IMR-90 (cell line): ENCODE results near the gene CTRB2. TPM values are rescaled to one million over a fixed set of nuclear protein-coding genes. Genes with fewer than 3 reads are reported as not detected.

ENCODE experiments used
- ATAC-seq: fragments of 200-7000 bp; cut with Tn5 transposase; 2 replicates; pipeline ENCODE4 v1.9.1; 2020; ENCODE audit warnings: low read depth, mild to moderate bottlenecking, moderate library complexity
- BruUV-seq: library from RNA; stranded (reverse); fragments of 400-500 nt; replicated peaks from 2 replicates; lab custom pipeline; 2021; lab: Mats Ljungman, UMichigan
- CTCF ChIA-PET: fragments of 300-600 bp; formaldehyde crosslinking; extraction: SDS; loops from one replicate; lab custom pipeline; 2021; ENCODE audit warnings: antibody characterized with exemption; lab: Yijun Ruan, JAX
- POLR2A ChIA-PET: fragments of 300-600 bp; sonication (Branson Sonifier 250); formaldehyde crosslinking; loops from one replicate; lab custom pipeline; 2022; ENCODE audit warnings: antibody characterized with exemption; ENCODE audit not compliant: unreplicated experiment; lab: Charles Lee
- DNase-seq: peaks from one replicate; pipeline ENCODE4 v3.0.0; 2013
- H2AFZ ChIP-seq: replicated peaks from 2 replicates; pipeline ENCODE3; 2013; ENCODE audit warnings: low read length, mild to moderate bottlenecking; ENCODE audit not compliant: poor library complexity
- H2AK5ac ChIP-seq: 2 replicates; pipeline ENCODE4 v1.6.1; 2013; ENCODE audit warnings: low read depth, low read length, inconsistent platforms
- H2AK9ac ChIP-seq: replicated peaks from 2 replicates; pipeline ENCODE3; 2013; ENCODE audit warnings: mild to moderate bottlenecking, low read depth, low read length, moderate library complexity; ENCODE audit not compliant: poor library complexity
- H2BK120ac ChIP-seq: 2 replicates; pipeline ENCODE4 v1.6.1; 2013; ENCODE audit warnings: low read depth, low read length, inconsistent platforms
- H2BK15ac ChIP-seq: 3 replicates; pipeline ENCODE4 v1.6.1; 2013; ENCODE audit warnings: low read depth, low read length, inconsistent platforms
- H2BK20ac ChIP-seq: 2 replicates; pipeline ENCODE4 v1.6.1; 2013; ENCODE audit warnings: low read depth, mild to moderate bottlenecking, inconsistent platforms, low read length, moderate library complexity
- H2BK5ac ChIP-seq: 2 replicates; pipeline ENCODE4 v1.6.1; 2013; ENCODE audit warnings: mild to moderate bottlenecking, low read depth, low read length, inconsistent platforms; ENCODE audit not compliant: poor library complexity, severe bottlenecking
- H3K14ac ChIP-seq: replicated peaks from 2 replicates; pipeline ENCODE4 v1.6.1; 2013; ENCODE audit warnings: low read depth, low read length, inconsistent platforms
- H3K18ac ChIP-seq: 2 replicates; pipeline ENCODE4 v1.6.1; 2013; ENCODE audit warnings: low read depth, low read length, control low read depth
- H3K23ac ChIP-seq: 2 replicates; pipeline ENCODE4 v1.6.1; 2013; ENCODE audit warnings: low read depth, low read length, inconsistent platforms
- H3K27ac ChIP-seq: 2 replicates; pipeline ENCODE4 v1.5.1; 2013; ENCODE audit warnings: mild to moderate bottlenecking, control low read depth, low read length; ENCODE audit not compliant: insufficient read depth
- H3K27me3 ChIP-seq: 2 replicates; pipeline ENCODE4 v1.6.1; 2013; ENCODE audit warnings: low read length; ENCODE audit not compliant: control insufficient read depth, insufficient read depth
- H3K36me3 ChIP-seq: 2 replicates; pipeline ENCODE4 v1.6.1; 2013; ENCODE audit warnings: low read length, mixed read lengths; ENCODE audit not compliant: control insufficient read depth, insufficient read depth
- H3K4ac ChIP-seq: 2 replicates; pipeline ENCODE4 v1.6.1; 2013; ENCODE audit warnings: low read depth, low read length, inconsistent platforms
- H3K4me1 ChIP-seq: 2 replicates; pipeline ENCODE4 v1.6.1; 2013; ENCODE audit warnings: low read length, mixed read lengths; ENCODE audit not compliant: control insufficient read depth, insufficient read depth
- H3K4me2 ChIP-seq: 2 replicates; pipeline ENCODE4 v1.6.1; 2013; ENCODE audit warnings: low read depth, mild to moderate bottlenecking, control low read depth, low read length, moderate library complexity
- H3K4me3 ChIP-seq: 2 replicates; pipeline ENCODE4 v1.5.1; 2013; ENCODE audit warnings: low read depth, mild to moderate bottlenecking, control low read depth, low read length, moderate library complexity; ENCODE audit not compliant: insufficient read depth
- H3K56ac ChIP-seq: 2 replicates; pipeline ENCODE4 v1.6.1; 2013; ENCODE audit warnings: low read length, inconsistent platforms; ENCODE audit not compliant: insufficient read depth; ENCODE audit errors: extremely low read depth
- H3K79me1 ChIP-seq, 2 experiments: 2 replicates each; pipeline ENCODE4 v1.6.1; 2013; ENCODE audit warnings: low read length in 2 of 2, inconsistent platforms in 1 of 2, low read depth in 1 of 2
- H3K9ac ChIP-seq: 2 replicates; pipeline ENCODE4 v1.6.1; 2013; ENCODE audit warnings: low read depth, low read length, control low read depth
- H3K9me1 ChIP-seq: 2 replicates; pipeline ENCODE4 v1.6.1; 2013; ENCODE audit warnings: low read length, inconsistent platforms; ENCODE audit not compliant: insufficient read depth
- H3K9me3 ChIP-seq: 2 replicates; pipeline ENCODE4 v1.6.1; 2013; ENCODE audit warnings: low read length; ENCODE audit not compliant: control insufficient read depth, insufficient read depth
- H4K20me1 ChIP-seq: 2 replicates; pipeline ENCODE4 v1.6.1; 2013; ENCODE audit warnings: low read length, inconsistent platforms; ENCODE audit not compliant: insufficient read depth
- H4K5ac ChIP-seq: 2 replicates; pipeline ENCODE4 v1.6.1; 2013; ENCODE audit warnings: mild to moderate bottlenecking, low read depth, low read length, control low read depth
- H4K8ac ChIP-seq, 2 experiments: 2 replicates each; pipeline ENCODE4 v1.6.1; 2013; ENCODE audit warnings: low read depth in 2 of 2, low read length in 2 of 2, control low read depth in 1 of 2, inconsistent platforms in 1 of 2
- H4K91ac ChIP-seq: 2 replicates; pipeline ENCODE4 v1.6.1; 2013; ENCODE audit warnings: low read depth, low read length, inconsistent platforms; ENCODE audit not compliant: insufficient read depth
- BHLHE40 ChIP-seq: fragments of 150-350 bp; IDR thresholded peaks from 2 replicates; pipeline ENCODE4 v1.6.1; 2016; ENCODE audit warnings: mild to moderate bottlenecking, low read depth, low read length
- CEBPB ChIP-seq: IDR thresholded peaks from 2 replicates; pipeline ENCODE4 v1.6.1; 2012; ENCODE audit warnings: low read depth, low read length, improper control_type of control experiment
- CHD1 ChIP-seq: IDR thresholded peaks from 2 replicates; pipeline ENCODE4 v1.6.1; 2012; ENCODE audit warnings: low read depth, low read length, improper control_type of control experiment
- FOS ChIP-seq: fragments of 150-350 bp; IDR thresholded peaks from 2 replicates; pipeline ENCODE4 v1.6.1; 2016; ENCODE audit warnings: low read depth, low read length
- MAFK ChIP-seq: IDR thresholded peaks from 2 replicates; pipeline ENCODE4 v1.6.1; 2012; ENCODE audit warnings: low read depth, low read length, improper control_type of control experiment
- MXI1 ChIP-seq: IDR thresholded peaks from 2 replicates; pipeline ENCODE4 v1.6.1; 2012; ENCODE audit warnings: low read depth, mild to moderate bottlenecking, low read length, moderate library complexity, borderline replicate concordance
- POLR2A ChIP-seq: IDR thresholded peaks from 2 replicates; pipeline ENCODE4 v1.6.1; 2012; ENCODE audit warnings: mild to moderate bottlenecking, low read depth, low read length
- RAD21 ChIP-seq: IDR thresholded peaks from 2 replicates; pipeline ENCODE4 v1.6.1; 2012; ENCODE audit warnings: low read length, improper control_type of control experiment
- RCOR1 ChIP-seq: IDR thresholded peaks from 2 replicates; pipeline ENCODE4 v1.6.1; 2012; ENCODE audit warnings: mild to moderate bottlenecking, low read length, improper control_type of control experiment; ENCODE audit not compliant: insufficient replicate concordance
- RFX5 ChIP-seq: IDR thresholded peaks from 2 replicates; pipeline ENCODE4 v1.8.0; 2012; ENCODE audit warnings: low read depth, mild to moderate bottlenecking, low read length, moderate library complexity
- WGBS, 2 experiments: methylation state at CpG; one replicate each; pipeline versions ENCODE4 v1.1.5 to v1.1.7; 2013; ENCODE audit warnings: missing lambda C conversion rate in 2 of 2; ENCODE audit not compliant: insufficient read length in 1 of 2; ENCODE audit errors: extremely low coverage in 2 of 2; 5-methylcytosine and 5-hydroxymethylcytosine counted together
- dilution Hi-C: fragments of 300-500 bp; cut with HindIII; formaldehyde crosslinking; loops from one replicate; pipeline ENCODE4 v1.14.3; 2018; ENCODE audit warnings: low sequenced_read_pairs; ENCODE audit not compliant: unreplicated experiment
- in situ Hi-C: fragments of 300-500 bp; cut with MboI; formaldehyde crosslinking; loops from 3 replicates; pipeline ENCODE4 v1.14.3; 2019; ENCODE audit warnings: low sequenced_read_pairs, inconsistent platforms, mixed read lengths
- intact Hi-C: fragments of 100-400 bp; cut with micrococcal nuclease; formaldehyde crosslinking; loops from 2 replicates; pipeline ENCODE4 v1.10.0; 2022
- polyA plus RNA-seq, 3 experiments: library from polyadenylated mRNA; depleted of rRNA; stranded (reverse); fragments of >200 nt; gene quantifications; 2 replicates each; pipeline ENCODE4 v1.2.3, GENCODE V29; 2012; ENCODE audit warnings: low replicate concordance in 1 of 3
- total RNA-seq: library from RNA; depleted of rRNA; stranded (reverse); fragments of >200 nt; gene quantifications from 2 replicates; pipeline ENCODE4 v1.2.3, GENCODE V29; 2012
- TF ChIP-seq, protein P1 (sequence below): fragments of 150-350 bp; IDR thresholded peaks from 2 replicates; pipeline ENCODE4 v1.6.1; 2016; ENCODE audit warnings: low read depth, mild to moderate bottlenecking, low read length, moderate library complexity, borderline replicate concordance
- TF ChIP-seq, protein P2 (sequence below): fragments of 150-350 bp; IDR thresholded peaks from 2 replicates; pipeline ENCODE4 v1.6.1; 2017; ENCODE audit warnings: mild to moderate bottlenecking, antibody characterized with exemption, low read length, low read depth
- TF ChIP-seq, protein P3 (sequence below): conservative IDR thresholded peaks from 2 replicates; pipeline ENCODE4 v1.5.1; 2012; ENCODE audit warnings: mild to moderate bottlenecking, low read depth, low read length, improper control_type of control experiment

The CTRB2 gene
- total and polyA plus RNA-seq, 2 of the 4 experiments (the other 2 are of a cell fraction): not detected

DNA sequence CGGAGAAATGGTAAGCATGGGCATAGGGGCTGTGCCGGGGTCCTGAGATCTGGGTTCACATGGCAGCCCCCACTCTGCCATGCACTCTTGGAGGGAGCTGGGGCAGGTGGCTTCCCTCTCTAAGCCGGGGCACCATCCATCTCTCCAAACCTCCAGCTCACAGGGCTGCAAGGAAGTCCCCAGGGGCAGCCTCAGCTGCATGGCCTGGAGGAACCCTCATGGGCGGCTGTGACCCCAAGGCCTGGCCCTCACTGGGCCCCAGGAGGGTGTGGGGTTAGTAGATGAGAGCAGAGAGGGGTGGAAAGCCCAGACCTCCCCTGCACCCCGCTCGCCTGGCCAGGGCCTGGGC, 2.6 kb downstream of the CTRB2 start:
- no peaks in the 10 kb centered on the region for H4K20me1 ChIP-seq
- POLR2A ChIA-PET: no interaction called here
- H3K27me3 ChIP-seq: no peaks in the 10 kb centered on the region
- dilution Hi-C loops: no loop called here
- H3K9ac ChIP-seq: no peak overlapping the region
- H3K9me1 ChIP-seq: no peaks in the 10 kb centered on the region
- WGBS, 2 experiments: no CpG with 5 or more reads among the region's 6 CpGs
- H3K4me3 ChIP-seq: no peak overlapping the region
- no peak overlapping the region for H2AK9ac ChIP-seq
- H2BK120ac ChIP-seq: no peak overlapping the region
- H3K23ac ChIP-seq: no peak overlapping the region
- ATAC-seq (no peak), DNase-seq (no peak)
- no peaks in the 10 kb centered on the region for H3K9me3 ChIP-seq
- CTCF ChIA-PET: no interaction called here
- no peak overlapping the region for H2AK5ac ChIP-seq
- no peak overlapping the region for H3K27ac ChIP-seq
- intact Hi-C loops: no loop called here
- H3K4ac ChIP-seq: no peak overlapping the region
- H3K79me1 ChIP-seq: no peaks in the 10 kb centered on the region
- no TSS peak for BruUV-seq
- H3K14ac ChIP-seq: no peak overlapping the region
- no peak overlapping the region for H2BK20ac ChIP-seq
- no peaks in the 10 kb centered on the region for H3K4me1 ChIP-seq
- no peak overlapping the region for H3K18ac ChIP-seq
- H3K4me2 ChIP-seq: no peak overlapping the region
- no peak overlapping the region for H2BK5ac ChIP-seq
- in situ Hi-C loops: loop anchor here (25.0 kb wide), 2 partner anchors 383 to 558 kb away; no protein-coding TSS in a partner anchor
- no peak overlapping the region for H4K91ac ChIP-seq
- H3K56ac ChIP-seq: no peak overlapping the region
- no peak overlapping the region for H4K8ac ChIP-seq
- no peak overlapping the region for H4K5ac ChIP-seq
- TF ChIP-seq, protein P1, sequence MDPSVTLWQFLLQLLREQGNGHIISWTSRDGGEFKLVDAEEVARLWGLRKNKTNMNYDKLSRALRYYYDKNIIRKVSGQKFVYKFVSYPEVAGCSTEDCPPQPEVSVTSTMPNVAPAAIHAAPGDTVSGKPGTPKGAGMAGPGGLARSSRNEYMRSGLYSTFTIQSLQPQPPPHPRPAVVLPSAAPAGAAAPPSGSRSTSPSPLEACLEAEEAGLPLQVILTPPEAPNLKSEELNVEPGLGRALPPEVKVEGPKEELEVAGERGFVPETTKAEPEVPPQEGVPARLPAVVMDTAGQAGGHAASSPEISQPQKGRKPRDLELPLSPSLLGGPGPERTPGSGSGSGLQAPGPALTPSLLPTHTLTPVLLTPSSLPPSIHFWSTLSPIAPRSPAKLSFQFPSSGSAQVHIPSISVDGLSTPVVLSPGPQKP: no peak
- no peak for TF ChIP-seq RFX5
- TF ChIP-seq, protein P2, sequence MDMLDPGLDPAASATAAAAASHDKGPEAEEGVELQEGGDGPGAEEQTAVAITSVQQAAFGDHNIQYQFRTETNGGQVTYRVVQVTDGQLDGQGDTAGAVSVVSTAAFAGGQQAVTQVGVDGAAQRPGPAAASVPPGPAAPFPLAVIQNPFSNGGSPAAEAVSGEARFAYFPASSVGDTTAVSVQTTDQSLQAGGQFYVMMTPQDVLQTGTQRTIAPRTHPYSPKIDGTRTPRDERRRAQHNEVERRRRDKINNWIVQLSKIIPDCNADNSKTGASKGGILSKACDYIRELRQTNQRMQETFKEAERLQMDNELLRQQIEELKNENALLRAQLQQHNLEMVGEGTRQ: no peak
- TF ChIP-seq BHLHE40: no peak
- no peak for TF ChIP-seq CEBPB
- no peak for TF ChIP-seq MXI1
- TF ChIP-seq CHD1: no peak
- TF ChIP-seq, protein P3, sequence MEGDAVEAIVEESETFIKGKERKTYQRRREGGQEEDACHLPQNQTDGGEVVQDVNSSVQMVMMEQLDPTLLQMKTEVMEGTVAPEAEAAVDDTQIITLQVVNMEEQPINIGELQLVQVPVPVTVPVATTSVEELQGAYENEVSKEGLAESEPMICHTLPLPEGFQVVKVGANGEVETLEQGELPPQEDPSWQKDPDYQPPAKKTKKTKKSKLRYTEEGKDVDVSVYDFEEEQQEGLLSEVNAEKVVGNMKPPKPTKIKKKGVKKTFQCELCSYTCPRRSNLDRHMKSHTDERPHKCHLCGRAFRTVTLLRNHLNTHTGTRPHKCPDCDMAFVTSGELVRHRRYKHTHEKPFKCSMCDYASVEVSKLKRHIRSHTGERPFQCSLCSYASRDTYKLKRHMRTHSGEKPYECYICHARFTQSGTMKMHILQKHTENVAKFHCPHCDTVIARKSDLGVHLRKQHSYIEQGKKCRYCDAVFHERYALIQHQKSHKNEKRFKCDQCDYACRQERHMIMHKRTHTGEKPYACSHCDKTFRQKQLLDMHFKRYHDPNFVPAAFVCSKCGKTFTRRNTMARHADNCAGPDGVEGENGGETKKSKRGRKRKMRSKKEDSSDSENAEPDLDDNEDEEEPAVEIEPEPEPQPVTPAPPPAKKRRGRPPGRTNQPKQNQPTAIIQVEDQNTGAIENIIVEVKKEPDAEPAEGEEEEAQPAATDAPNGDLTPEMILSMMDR: no peak
- no peak for TF ChIP-seq FOS
- no peak for TF ChIP-seq POLR2A
- TF ChIP-seq RAD21: no peak
- no peak for TF ChIP-seq RCOR1
- TF ChIP-seq MAFK: no peak
- H2BK15ac ChIP-seq: no peak overlapping the region
- H3K36me3 ChIP-seq: no peaks in the 10 kb centered on the region
- H2AFZ ChIP-seq: peak overlapping the region; percentile 51
